ENCODE results near the gene ATXN2.
"Not testable (repeated sequence)": the region's sequence is repeated elsewhere in the genome, so short reads cannot be mapped to it uniquely, and the experiment has no call there.

ATXN2 gene

GRCh38 chr12:111599453-111600204 lies 514 bp upstream of the ATXN2 start:
- peak; percentile 84 for DNase-seq (ENCODE audit: low read depth)

- DNase-seq (ENCODE audit: low read depth), result peak; percentile 6
Observed at GRCh38 chr12:111597831-111598636, 1.1 kb downstream of the ATXN2 start.

GRCh38 chr12:111596985-111597830 lies 1.9 kb downstream of the ATXN2 start:
- peak; percentile 2 for DNase-seq (ENCODE audit: low read depth)

GRCh38 chr12:111595341-111595835 lies 3.7 kb downstream of the ATXN2 start:
- not testable (repeated sequence) for DNase-seq (ENCODE audit: low read depth)

- not testable (repeated sequence) for DNase-seq (ENCODE audit: low read depth)
Observed at GRCh38 chr12:111591399-111592010, 7.6 kb downstream of the ATXN2 start.

GRCh38 chr12:111590552-111590951 lies 8.6 kb downstream of the ATXN2 start:
- no peak for DNase-seq (ENCODE audit: low read depth)

- no peak for DNase-seq (ENCODE audit: low read depth)
Observed at GRCh38 chr12:111589601-111590000, 9.5 kb downstream of the ATXN2 start.

- DNase-seq (ENCODE audit: low read depth), result no peak
Observed at GRCh38 chr12:111588010-111588409, 11.1 kb downstream of the ATXN2 start.

GRCh38 chr12:111586986-111587385 lies 12.1 kb downstream of the ATXN2 start:
- DNase-seq (ENCODE audit: low read depth), result no peak

- DNase-seq (ENCODE audit: low read depth), result no peak
Observed at GRCh38 chr12:111585690-111586089, 13.4 kb downstream of the ATXN2 start.

GRCh38 chr12:111584959-111585358 lies 14.2 kb downstream of the ATXN2 start:
- no peak for DNase-seq (ENCODE audit: low read depth)

- not testable (repeated sequence) for DNase-seq (ENCODE audit: low read depth)
Observed at GRCh38 chr12:111583506-111583905, 15.6 kb downstream of the ATXN2 start.

GRCh38 chr12:111582133-111582747 lies 16.9 kb downstream of the ATXN2 start:
- no peak for DNase-seq (ENCODE audit: low read depth)

- DNase-seq (ENCODE audit: low read depth), result no peak
Observed at GRCh38 chr12:111581434-111582132, 17.5 kb downstream of the ATXN2 start.

- no peak for DNase-seq (ENCODE audit: low read depth)
Observed at GRCh38 chr12:111580737-111581136, 18.4 kb downstream of the ATXN2 start.

GRCh38 chr12:111580119-111580425 lies 19.0 kb downstream of the ATXN2 start:
- no peak for DNase-seq (ENCODE audit: low read depth)

GRCh38 chr12:111578971-111579340 lies 20.2 kb downstream of the ATXN2 start:
- DNase-seq (ENCODE audit: low read depth), result no peak

- DNase-seq (ENCODE audit: low read depth), result no peak
Observed at GRCh38 chr12:111578276-111578970, 20.7 kb downstream of the ATXN2 start.

- DNase-seq (ENCODE audit: low read depth), result no peak
Observed at GRCh38 chr12:111574797-111575443, 24.2 kb downstream of the ATXN2 start.

GRCh38 chr12:111573476-111573875 lies 25.6 kb downstream of the ATXN2 start:
- no peak for DNase-seq (ENCODE audit: low read depth)
